Activated CD4-positive, alpha-beta T cell treated with anti-CD3 and anti-CD28 coated beads, Interleukin-2, amount 10 ng/mL, durations not matched to agents 24 days and 14 days (primary cell): ENCODE results near the gene CLIC1. TPM values are rescaled to one million over a fixed set of nuclear protein-coding genes. Genes with fewer than 3 reads are reported as not detected.

Source experiments
- DNase-seq: peaks from one replicate; pipeline ENCODE4 v3.0.0; 2022
- H3K27ac Mint-ChIP-seq: one replicate; pipeline ENCODE4 v1.8.0; 2022; ENCODE audit warnings: mild to moderate bottlenecking, mixed read lengths
- H3K27me3 Mint-ChIP-seq: one replicate; pipeline ENCODE4 v1.8.0; 2022; ENCODE audit warnings: mixed read lengths
- H3K36me3 Mint-ChIP-seq: one replicate; pipeline ENCODE4 v1.8.0; 2022; ENCODE audit warnings: low read depth, mild to moderate bottlenecking, mixed read lengths
- H3K4me1 Mint-ChIP-seq: one replicate; pipeline ENCODE4 v1.8.0; 2021; ENCODE audit warnings: mixed read lengths
- H3K4me3 Mint-ChIP-seq: one replicate; pipeline ENCODE4 v1.8.0; 2022; ENCODE audit warnings: mild to moderate bottlenecking, moderate library complexity, mixed read lengths
- H3K9me3 Mint-ChIP-seq: one replicate; pipeline ENCODE4 v1.8.0; 2021; ENCODE audit warnings: mixed read lengths
- intact Hi-C: fragments of 100-400 bp; cut with micrococcal nuclease; formaldehyde crosslinking; loops from one replicate; pipeline ENCODE4 v1.15.1; 2023
- total RNA-seq: library from RNA; stranded (reverse); gene quantifications from 2 replicates; pipeline ENCODE4 v1.2.3, GENCODE V29; 2022

CLIC1 gene
- total RNA-seq, 1 donor from 2014 or later: 385 TPM

GRCh38 chr6:31687860-31688693 lies 48.3 kb downstream of the CLIC1 start:
- intact Hi-C loops: no loop called here
- Mint-ChIP-seq H3K36me3 (peaks cover 42% of the 10 kb centered on the region), H3K4me1 (peaks cover 4% of the 10 kb centered on the region), H3K27ac (no peak overlapping the region), H3K4me3 (no peak overlapping the region), H3K27me3 (no peaks in the 10 kb centered on the region), H3K9me3 (no peaks in the 10 kb centered on the region)
- DNase-seq: no peak

GRCh38 chr6:31687321-31687720 lies 49.0 kb downstream of the CLIC1 start:
- no peak for DNase-seq
- Mint-ChIP-seq H3K36me3 (peaks cover 37% of the 10 kb centered on the region), H3K9me3 (no peaks in the 10 kb centered on the region), H3K27me3 (no peaks in the 10 kb centered on the region), H3K4me3 (no peak overlapping the region), H3K27ac (no peak overlapping the region), H3K4me1 (peaks cover 4% of the 10 kb centered on the region)
- intact Hi-C loops: no loop called here

- H3K27me3 Mint-ChIP-seq: no peaks in the 10 kb centered on the region
- no peaks in the 10 kb centered on the region for H3K9me3 Mint-ChIP-seq
- intact Hi-C loops: no loop called here
- H3K4me1 Mint-ChIP-seq: peaks cover 6% of the 10 kb centered on the region
- no peak overlapping the region for H3K4me3 Mint-ChIP-seq
- peak overlapping the region; percentile 4 for H3K27ac Mint-ChIP-seq
- H3K36me3 Mint-ChIP-seq: peaks cover 35% of the 10 kb centered on the region
- no peak for DNase-seq
Observed at GRCh38 chr6:31686483-31686882, 49.8 kb downstream of the CLIC1 start.

GRCh38 chr6:31683591-31683990 lies 52.7 kb downstream of the CLIC1 start:
- Mint-ChIP-seq H3K9me3 (no peaks in the 10 kb centered on the region), H3K4me3 (no peak overlapping the region), H3K27ac (no peak overlapping the region), H3K4me1 (peaks cover 22% of the 10 kb centered on the region), H3K27me3 (no peaks in the 10 kb centered on the region), H3K36me3 (peaks cover 20% of the 10 kb centered on the region)
- intact Hi-C loops: no loop called here
- no peak for DNase-seq

- H3K27me3 Mint-ChIP-seq: no peaks in the 10 kb centered on the region
- peak overlapping the region; percentile 83 for H3K4me3 Mint-ChIP-seq
- H3K27ac Mint-ChIP-seq: peak overlapping the region; percentile 82
- DNase-seq: peak; percentile 82
- peaks cover 5% of the 10 kb centered on the region for H3K36me3 Mint-ChIP-seq
- peaks cover 25% of the 10 kb centered on the region for H3K4me1 Mint-ChIP-seq
- intact Hi-C loops: loop anchor here (2.0 kb wide), 2 partner anchors 22 to 58 kb away; partner anchors contain the start of gene ABHD16A
- H3K9me3 Mint-ChIP-seq: no peaks in the 10 kb centered on the region
Observed at GRCh38 chr6:31681135-31681671, 55.1 kb downstream of the CLIC1 start.

Other genes with a start within 250 kb of the CLIC1 start
- 32.8 and 35.5 TPM in 2 replicates for gene MICB, start 238.4 kb downstream of the CLIC1 start, total RNA-seq
- gene MCCD1, start 207.6 kb downstream of the CLIC1 start, total RNA-seq: not detected in 2 replicates
- gene DDX39B, start 194.5 kb downstream of the CLIC1 start, total RNA-seq: 696 and 720 TPM in 2 replicates
- 0.89 and 0.92 TPM in 2 replicates for gene ATP6V1G2, start 189.9 kb downstream of the CLIC1 start, total RNA-seq
- gene NFKBIL1, start 188.9 kb downstream of the CLIC1 start, total RNA-seq: 14.8 and 16.2 TPM in 2 replicates
- 622 and 631 TPM in 2 replicates for gene LTA, start 164.2 kb downstream of the CLIC1 start, total RNA-seq
- gene TNF, start 161.0 kb downstream of the CLIC1 start, total RNA-seq: 294 and 303 TPM in 2 replicates
- 134 and 136 TPM in 2 replicates for gene LTB, start 154.1 kb downstream of the CLIC1 start, total RNA-seq
- gene LST1, start 150.3 kb downstream of the CLIC1 start, total RNA-seq: 42.6 and 46.4 TPM in 2 replicates
- gene NCR3, start 143.5 kb downstream of the CLIC1 start, total RNA-seq: 12.2 and 14.5 TPM in 2 replicates
- gene AIF1, start 121.3 kb downstream of the CLIC1 start, total RNA-seq: 68.2 and 69.6 TPM in 2 replicates
- gene PRRC2A, start 115.8 kb downstream of the CLIC1 start, total RNA-seq: 290 and 303 TPM in 2 replicates
- gene BAG6, start 83.9 kb downstream of the CLIC1 start, total RNA-seq: 324 and 342 TPM in 2 replicates
- gene APOM, start 80.6 kb downstream of the CLIC1 start, total RNA-seq: 2.5 and 3.4 TPM in 2 replicates
- 16.8 and 17.9 TPM in 2 replicates for gene C6orf47, start 75.8 kb downstream of the CLIC1 start, total RNA-seq
- gene GPANK1, start 71.5 kb downstream of the CLIC1 start, total RNA-seq: 32.9 and 33.6 TPM in 2 replicates
- 288 and 302 TPM in 2 replicates for gene CSNK2B, start 70.5 kb downstream of the CLIC1 start, total RNA-seq
- gene LY6G5B, start 66.6 kb downstream of the CLIC1 start, total RNA-seq: 32.8 and 33.5 TPM in 2 replicates
- gene LY6G5C, start 55.5 kb downstream of the CLIC1 start, total RNA-seq: 4.1 and 4.9 TPM in 2 replicates
- 43.1 and 44.7 TPM in 2 replicates for gene ABHD16A, start 33.2 kb downstream of the CLIC1 start, total RNA-seq
- gene LY6G6F, start 29.7 kb downstream of the CLIC1 start, total RNA-seq: not detected in 2 replicates
- gene LY6G6D, start 21.2 kb downstream of the CLIC1 start, total RNA-seq: not detected in 2 replicates
- not detected in 2 replicates for gene LY6G6C, start 14.8 kb downstream of the CLIC1 start, total RNA-seq
- gene MPIG6B, start 13.2 kb downstream of the CLIC1 start, total RNA-seq: not detected in 2 replicates
- gene DDAH2, start 7.2 kb downstream of the CLIC1 start, total RNA-seq: 4.8 and 5.6 TPM in 2 replicates
- gene MSH5, start 3.5 kb upstream of the CLIC1 start, total RNA-seq: 87.8 and 99.6 TPM in 2 replicates
- 15.0 and 17.7 TPM in 2 replicates for gene SAPCD1, start 26.1 kb upstream of the CLIC1 start, total RNA-seq
- gene VWA7, start 40.8 kb upstream of the CLIC1 start, total RNA-seq: 3.0 and 3.2 TPM in 2 replicates
- gene VARS1, start 59.2 kb upstream of the CLIC1 start, total RNA-seq: 173 and 181 TPM in 2 replicates
- gene LSM2, start 70.4 kb upstream of the CLIC1 start, total RNA-seq: 142 and 146 TPM in 2 replicates
- gene HSPA1L, start 78.8 kb upstream of the CLIC1 start, total RNA-seq: 1.8 and 2.5 TPM in 2 replicates
- gene HSPA1A, start 79.0 kb upstream of the CLIC1 start, total RNA-seq: 189 and 190 TPM in 2 replicates
- 156 and 161 TPM in 2 replicates for gene HSPA1B, start 91.2 kb upstream of the CLIC1 start, total RNA-seq
- gene NEU1, start 126.3 kb upstream of the CLIC1 start, total RNA-seq: 20.4 and 22.2 TPM in 2 replicates
- gene SLC44A4, start 142.5 kb upstream of the CLIC1 start, total RNA-seq: 0.21 TPM in 1 of 2 replicates, not detected in the other
- 73.5 and 79.3 TPM in 2 replicates for gene EHMT2, start 161.2 kb upstream of the CLIC1 start, total RNA-seq
- 3.7 and 4.6 TPM in 2 replicates for gene ZBTB12, start 165.6 kb upstream of the CLIC1 start, total RNA-seq
- gene C2, start 191.2 kb upstream of the CLIC1 start, total RNA-seq: 0.30 and 0.43 TPM in 2 replicates
- gene CFB, start 209.6 kb upstream of the CLIC1 start, total RNA-seq: 0.17 TPM in 1 of 2 replicates, not detected in the other
- 85.8 and 88.5 TPM in 2 replicates for gene NELFE, start 222.4 kb upstream of the CLIC1 start, total RNA-seq
- gene SKIC2, start 222.6 kb upstream of the CLIC1 start, total RNA-seq: 92.8 and 93.7 TPM in 2 replicates
- gene DXO, start 235.6 kb upstream of the CLIC1 start, total RNA-seq: 13.2 and 14.1 TPM in 2 replicates
- 2.7 and 3.3 TPM in 2 replicates for gene C4A, start 245.5 kb upstream of the CLIC1 start, total RNA-seq